Upper lobe of left lung (tissue), 4 donors: Measurements from ENCODE around the gene ANKFN1.

Source experiments
- CTCF ChIP-seq, 6 experiments: fragments of 450-650 bp in 4 of 6; fragments of 200-600 bp in 2 of 6; sonication (generic) in 2 of 6; IDR thresholded peaks; one replicate each; pipeline ENCODE4 v1.5.1; 2016 to 2019; ENCODE audit warnings: antibody characterized with exemption in 6 of 6
- POLR2A ChIP-seq, 4 donors: fragments of 450-650 bp; IDR thresholded peaks; one replicate each; pipeline ENCODE4 v1.5.1; 2016 to 2017; ENCODE audit warnings: antibody characterized with exemption in 4 of 4, mild to moderate bottlenecking in 2 of 4
- POLR2AphosphoS5 ChIP-seq, 2 donors: sonication (generic); formaldehyde crosslinking; IDR thresholded peaks; one replicate each; pipeline ENCODE4 v1.5.1; 2017; ENCODE audit warnings: antibody characterized with exemption in 2 of 2

- no peak for TF ChIP-seq CTCF (IDR thresholded peaks at IDR 0.05)
- TF ChIP-seq POLR2A (IDR thresholded peaks at IDR 0.05), result no peak
- TF ChIP-seq POLR2AphosphoS5 (IDR thresholded peaks at IDR 0.05), result no peak
Measured at GRCh38 chr17:56465886-56466285, 312.6 kb downstream of the ANKFN1 start.
